ENCODE data around the gene LRRC46.

- TF ChIP-seq CTCF (IDR thresholded peaks at IDR 0.05; ENCODE audit: low read depth, low read length) (peak; percentile 34), POLR2A (IDR thresholded peaks at IDR 0.05; ENCODE audit: extremely low read depth, insufficient read length) (peak; percentile 43)
Measured at GRCh38 chr17:47821424-47822391, 9.8 kb upstream of the LRRC46 start, which contains the start of gene OSBPL7.

Measured in NB4 (cell line).